Gastroesophageal sphincter (tissue), 4 donors: ENCODE measurements around the gene TMEM178B. TPM values are rescaled to one million over a fixed set of nuclear protein-coding genes. Genes with fewer than 3 reads are reported as not detected.

Source experiments
- ATAC-seq: fragments of 150-250 bp; one replicate; pipeline ENCODE4 v1.9.1; 2016; ENCODE audit warnings: mild to moderate bottlenecking, moderate library complexity
- H3K27ac ChIP-seq, 4 donors: fragments of 200-600 bp; sonication (generic) in 3 of 4; 1 replicate in 3 of 4; 2 replicates in 1 of 4; pipeline ENCODE4 v1.5.1; 2016 to 2019
- H3K27me3 ChIP-seq: fragments of 200-600 bp; sonication (generic); one replicate; pipeline ENCODE4 v1.5.1; 2019
- H3K36me3 ChIP-seq, 2 donors: fragments of 200-600 bp; sonication (generic); one replicate each; pipeline ENCODE4 v1.5.1; 2019; ENCODE audit warnings: control low read depth in 1 of 2
- H3K4me1 ChIP-seq, 3 donors: fragments of 200-600 bp; sonication (generic); 1 replicate in 2 of 3; 2 replicates in 1 of 3; pipeline ENCODE4 v1.5.1; 2016 to 2019; ENCODE audit warnings: control low read depth in 2 of 3
- H3K4me3 ChIP-seq, 2 donors: fragments of 200-600 bp; sonication (generic); one replicate each; pipeline ENCODE4 v1.5.1; 2019; ENCODE audit warnings: mild to moderate bottlenecking in 1 of 2, moderate library complexity in 1 of 2
- H3K9me3 ChIP-seq, 3 donors: fragments of 200-600 bp; sonication (generic); one replicate each; pipeline ENCODE4 v1.5.1; 2017 to 2019; ENCODE audit warnings: control low read depth in 2 of 3
- CTCF ChIP-seq, 4 experiments: fragments of 200-600 bp in 2 of 4; fragments of 450-650 bp in 2 of 4; sonication (generic) in 1 of 4; IDR thresholded peaks; one replicate each; pipeline ENCODE4 v1.5.1; 2017 to 2019; ENCODE audit warnings: antibody characterized with exemption in 4 of 4, mild to moderate bottlenecking in 2 of 4, moderate library complexity in 2 of 4
- EP300 ChIP-seq: sonication (generic); formaldehyde crosslinking; IDR thresholded peaks from one replicate; pipeline ENCODE4 v1.6.1; 2017; ENCODE audit warnings: antibody characterized with exemption, mild to moderate bottlenecking
- POLR2A ChIP-seq, 2 donors: fragments of 450-650 bp; IDR thresholded peaks; one replicate each; pipeline ENCODE4 v1.6.1; 2017; ENCODE audit warnings: antibody characterized with exemption in 2 of 2, mild to moderate bottlenecking in 2 of 2, moderate library complexity in 1 of 2
- POLR2AphosphoS5 ChIP-seq: sonication (generic); formaldehyde crosslinking; IDR thresholded peaks from one replicate; pipeline ENCODE4 v1.6.1; 2017; ENCODE audit warnings: antibody characterized with exemption
- WGBS, 2 donors: methylation state at CpG; one replicate each; pipeline ENCODE4 v1.1.5; 2018; ENCODE audit warnings: low coverage in 1 of 2; 5-methylcytosine and 5-hydroxymethylcytosine counted together
- total RNA-seq, 4 donors: library from RNA; depleted of rRNA; stranded (reverse); fragments of >200 nt; gene quantifications; one replicate each; pipeline ENCODE4 v1.1.0, GENCODE V29; 2016

TMEM178B gene
- total RNA-seq, 4 donors from 2014 or later, result 0.62 to 1.4 (median 1.0) TPM

- Histone ChIP-seq H3K36me3 (no peaks in the 10 kb centered on the region), H3K27ac (no peak overlapping the region), H3K27me3 (no peaks in the 10 kb centered on the region), H3K4me3 (no peak overlapping the region), H3K4me1 (no peaks in the 10 kb centered on the region), H3K9me3 (no peaks in the 10 kb centered on the region)
- no peak for TF ChIP-seq EP300
- no peak for TF ChIP-seq CTCF (IDR thresholded peaks at IDR 0.05)
- no peak for TF ChIP-seq POLR2A (IDR thresholded peaks at IDR 0.05)
- TF ChIP-seq POLR2AphosphoS5, result no peak
- WGBS, 2 donors, result 82% methylated on average over 2 of the region's 2 CpGs; no CpG with 5 or more reads in 1 of the 2 donors
- no peak for ATAC-seq
These were observed 191.8 kb downstream of the TMEM178B start for GRCh38 chr7:141265668-141266067.

GRCh38 chr7:141268614-141269013 is 194.8 kb downstream of the TMEM178B start:
- H3K9me3 ChIP-seq, result no peaks in the 10 kb centered on the region
- TF ChIP-seq EP300 (no peak), POLR2A (IDR thresholded peaks at IDR 0.05) (no peak), POLR2AphosphoS5 (no peak), CTCF (IDR thresholded peaks at IDR 0.05) (no peak)
- H3K4me3 ChIP-seq, result no peak overlapping the region
- no peaks in the 10 kb centered on the region for H3K27me3 ChIP-seq
- WGBS, 2 donors, result 60 to 65% methylated on average over 3 of the region's 3 CpGs
- no peaks in the 10 kb centered on the region for H3K4me1 ChIP-seq
- no peak for ATAC-seq
- no peaks in the 10 kb centered on the region for H3K36me3 ChIP-seq
- H3K27ac ChIP-seq, result no peak overlapping the region

GRCh38 chr7:141271451-141271850 is 197.6 kb downstream of the TMEM178B start:
- Histone ChIP-seq H3K27ac (no peak overlapping the region), H3K4me3 (no peak overlapping the region), H3K4me1 (no peaks in the 10 kb centered on the region), H3K9me3 (no peaks in the 10 kb centered on the region), H3K27me3 (no peaks in the 10 kb centered on the region), H3K36me3 (no peaks in the 10 kb centered on the region)
- WGBS, 2 donors, result 69 to 75% methylated on average over 4 of the region's 4 CpGs
- TF ChIP-seq POLR2A (IDR thresholded peaks at IDR 0.05) (no peak), POLR2AphosphoS5 (no peak), CTCF (IDR thresholded peaks at IDR 0.05) (no peak), EP300 (no peak)
- ATAC-seq, result no peak

- 100% methylated on average over 1 of the region's 2 CpGs; no CpG with 5 or more reads in 1 of the 2 donors for WGBS, 2 donors
- TF ChIP-seq CTCF (IDR thresholded peaks at IDR 0.05), result no peak
- TF ChIP-seq EP300, result no peak
- Histone ChIP-seq H3K36me3 (no peaks in the 10 kb centered on the region), H3K27ac (no peak overlapping the region), H3K9me3 (no peaks in the 10 kb centered on the region), H3K27me3 (no peaks in the 10 kb centered on the region), H3K4me3 (no peak overlapping the region), H3K4me1 (no peaks in the 10 kb centered on the region)
- ATAC-seq, result no peak
These were observed 198.6 kb downstream of the TMEM178B start for GRCh38 chr7:141272417-141272816.

GRCh38 chr7:141275350-141275749 is 201.5 kb downstream of the TMEM178B start:
- WGBS, 2 donors, result 49 to 57% methylated on average over 2 of the region's 2 CpGs

More at GRCh38 chr7:141275350-141275749, 201.5 kb downstream of the TMEM178B start:
- no peaks in the 10 kb centered on the region for H3K36me3 ChIP-seq
- no peaks in the 10 kb centered on the region for H3K4me1 ChIP-seq
- ATAC-seq, result no peak
- H3K9me3 ChIP-seq, result no peaks in the 10 kb centered on the region
- H3K27ac ChIP-seq, result no peak overlapping the region
- no peaks in the 10 kb centered on the region for H3K27me3 ChIP-seq
- TF ChIP-seq POLR2AphosphoS5, result no peak
- TF ChIP-seq CTCF (IDR thresholded peaks at IDR 0.05), result no peak
- no peak for TF ChIP-seq POLR2A (IDR thresholded peaks at IDR 0.05)
- no peak for TF ChIP-seq EP300
- H3K4me3 ChIP-seq, result no peak overlapping the region
